ENCODE results near the gene CXorf66.
"Not testable (repeated sequence)": the region's sequence is repeated elsewhere in the genome, so short reads cannot be mapped to it uniquely, and the experiment has no call there.

CXorf66 gene

GRCh38 chrX:139921142-139921541 is 44.2 kb downstream of the CXorf66 start:
- H3K9me3 ChIP-seq (ENCODE audit: control insufficient read depth, low read length); H3K36me3 ChIP-seq (ENCODE audit: control insufficient read depth, insufficient read depth, low read length); H3K4me3 ChIP-seq (ENCODE audit: low read length); H3K9ac ChIP-seq (ENCODE audit: low read length); H3K4me1 ChIP-seq (ENCODE audit: control insufficient read depth, insufficient read depth, low read length); H3K27me3 ChIP-seq (ENCODE audit: control insufficient read depth, insufficient read depth, low read length): not testable (repeated sequence)

GRCh38 chrX:139920316-139920715 is 45.0 kb downstream of the CXorf66 start:
- no peaks in the 10 kb centered on the region for H3K27me3 ChIP-seq (ENCODE audit: control insufficient read depth, insufficient read depth, low read length)
- H3K9ac ChIP-seq (ENCODE audit: low read length) = no peak overlapping the region
- no peaks in the 10 kb centered on the region for H3K36me3 ChIP-seq (ENCODE audit: control insufficient read depth, insufficient read depth, low read length)
- H3K9me3 ChIP-seq (ENCODE audit: control insufficient read depth, low read length) = no peaks in the 10 kb centered on the region
- no peaks in the 10 kb centered on the region for H3K4me1 ChIP-seq (ENCODE audit: control insufficient read depth, insufficient read depth, low read length)
- no peak overlapping the region for H3K4me3 ChIP-seq (ENCODE audit: low read length)

DNA sequence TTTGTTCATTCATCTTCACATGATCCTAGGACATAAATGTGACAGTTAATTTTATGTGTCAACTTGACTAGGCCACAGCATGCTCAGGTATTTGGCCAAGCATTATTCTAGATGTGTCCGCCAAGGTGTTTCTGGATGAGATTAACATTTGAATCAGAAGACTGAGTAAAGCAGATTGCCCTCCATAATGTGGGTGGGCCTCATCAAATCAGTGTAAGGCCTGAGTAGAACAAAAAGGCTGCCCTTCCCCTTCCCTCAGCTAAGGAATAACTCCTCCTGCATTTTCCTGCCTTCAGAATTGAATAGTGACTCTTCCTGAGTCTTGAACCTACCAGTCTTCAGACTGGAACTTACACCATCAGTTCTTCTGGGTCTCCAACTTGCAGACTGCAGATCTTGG is 50.9 kb downstream of the CXorf66 start:
- no peaks in the 10 kb centered on the region for H3K9me3 ChIP-seq (ENCODE audit: control insufficient read depth, low read length)
- H3K9ac ChIP-seq (ENCODE audit: low read length) = no peak overlapping the region
- no peak overlapping the region for H3K4me3 ChIP-seq (ENCODE audit: low read length)
- H3K36me3 ChIP-seq (ENCODE audit: control insufficient read depth, insufficient read depth, low read length) = no peaks in the 10 kb centered on the region
- H3K4me1 ChIP-seq (ENCODE audit: control insufficient read depth, insufficient read depth, low read length) = no peaks in the 10 kb centered on the region
- H3K27me3 ChIP-seq (ENCODE audit: control insufficient read depth, insufficient read depth, low read length) = no peaks in the 10 kb centered on the region

- no peaks in the 10 kb centered on the region for H3K36me3 ChIP-seq (ENCODE audit: control insufficient read depth, insufficient read depth, low read length)
- no peaks in the 10 kb centered on the region for H3K9me3 ChIP-seq (ENCODE audit: control insufficient read depth, low read length)
- H3K4me1 ChIP-seq (ENCODE audit: control insufficient read depth, insufficient read depth, low read length) = no peaks in the 10 kb centered on the region
- no peak overlapping the region for H3K4me3 ChIP-seq (ENCODE audit: low read length)
- H3K27me3 ChIP-seq (ENCODE audit: control insufficient read depth, insufficient read depth, low read length) = no peaks in the 10 kb centered on the region
- H3K9ac ChIP-seq (ENCODE audit: low read length) = no peak overlapping the region
Observed at GRCh38 chrX:139909712-139910111, 55.6 kb downstream of the CXorf66 start.

DNA sequence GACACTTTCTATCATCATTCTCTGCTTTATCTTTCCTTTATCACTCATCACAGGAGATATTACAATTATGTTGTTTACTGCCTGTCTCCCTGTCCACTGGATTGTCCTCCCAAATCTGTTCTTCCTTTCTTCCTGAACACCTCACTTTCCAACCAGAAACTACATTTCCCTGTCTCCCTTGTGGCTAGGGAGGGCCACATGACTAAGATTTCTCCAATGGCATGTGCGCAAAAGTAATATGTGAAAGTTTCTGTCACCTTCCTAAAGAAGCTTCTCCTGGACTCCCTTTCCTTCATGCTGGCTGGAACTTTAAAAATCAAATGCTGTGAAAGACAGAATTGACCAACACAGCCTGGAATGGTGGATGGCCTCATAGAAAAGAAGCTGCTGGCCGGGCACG is 58.2 kb downstream of the CXorf66 start:
- Histone ChIP-seq H3K36me3 (ENCODE audit: control insufficient read depth, insufficient read depth, low read length) (no peaks in the 10 kb centered on the region), H3K27me3 (ENCODE audit: control insufficient read depth, insufficient read depth, low read length) (no peaks in the 10 kb centered on the region), H3K9me3 (ENCODE audit: control insufficient read depth, low read length) (no peaks in the 10 kb centered on the region), H3K9ac (ENCODE audit: low read length) (no peak overlapping the region), H3K4me3 (ENCODE audit: low read length) (no peak overlapping the region), H3K4me1 (ENCODE audit: control insufficient read depth, insufficient read depth, low read length) (peaks cover 4% of the 10 kb centered on the region)

GRCh38 chrX:139905743-139906142 is 59.6 kb downstream of the CXorf66 start:
- no peak overlapping the region for H3K9ac ChIP-seq (ENCODE audit: low read length)
- peaks cover 4% of the 10 kb centered on the region for H3K4me1 ChIP-seq (ENCODE audit: control insufficient read depth, insufficient read depth, low read length)
- no peaks in the 10 kb centered on the region for H3K27me3 ChIP-seq (ENCODE audit: control insufficient read depth, insufficient read depth, low read length)
- no peaks in the 10 kb centered on the region for H3K36me3 ChIP-seq (ENCODE audit: control insufficient read depth, insufficient read depth, low read length)
- no peak overlapping the region for H3K4me3 ChIP-seq (ENCODE audit: low read length)
- no peaks in the 10 kb centered on the region for H3K9me3 ChIP-seq (ENCODE audit: control insufficient read depth, low read length)

All from mucosa of stomach (tissue), 1 donor.